Measurements from ENCODE around the gene DDC. TPM values are rescaled to one million over a fixed set of nuclear protein-coding genes. Genes with fewer than 3 reads are reported as not detected.
A peak's percentile ranks its signal among the peaks of the same experiment; 100 is the strongest.

Gene DDC
- total and polyA plus RNA-seq, 4 experiments from 2014 or later = not detected

DNA sequence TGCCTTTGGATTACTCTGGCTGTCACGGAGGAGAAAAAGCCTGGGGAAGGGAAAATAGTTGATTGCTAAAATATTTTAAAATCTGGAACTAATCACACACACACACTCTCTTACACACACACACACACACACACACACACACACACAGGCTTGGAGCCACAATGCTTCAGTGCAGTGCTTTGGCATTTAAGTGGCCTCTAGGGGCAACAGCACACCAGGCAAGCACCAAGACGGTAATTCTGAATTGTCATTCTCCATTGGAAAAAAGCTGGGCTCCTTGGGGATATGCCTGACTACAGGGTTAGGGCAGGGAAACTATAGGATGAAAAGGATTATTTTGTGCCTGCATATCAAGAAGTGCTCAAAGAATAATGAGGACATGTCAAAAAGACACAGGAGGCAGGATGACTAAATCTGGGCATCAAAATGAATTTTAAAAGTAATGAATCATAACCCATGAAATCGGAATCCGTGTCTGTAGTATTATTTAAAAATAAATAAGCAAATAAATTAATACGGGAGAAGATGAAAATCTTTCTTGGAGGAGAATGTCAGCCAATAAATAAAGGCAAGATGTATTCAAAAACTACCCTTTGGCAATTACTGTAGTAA lies 30.4 kb upstream of the DDC start:
- H3K27me3 Mint-ChIP-seq = peaks cover 0 to under 1% of the 10 kb centered on the region in 2 donors
- H3K4me3 Mint-ChIP-seq = peak overlapping the region in 1 of 8 donors; percentile 32
- H3K27ac ChIP-seq (ENCODE audit: low read depth, low read length) = no peak overlapping the region
- peaks cover 2 to 20% of the 10 kb centered on the region in 2 donors for H3K36me3 Mint-ChIP-seq
- H3K27me3 ChIP-seq (ENCODE audit: insufficient read depth, low read length) = no peaks in the 10 kb centered on the region
- H3K9me3 Mint-ChIP-seq = no peaks in the 10 kb centered on the region
- H3K4me1 Mint-ChIP-seq = peaks cover 13 to 18% (median 17%) of the 10 kb centered on the region in 4 donors
- peak overlapping the region in 4 of 7 donors; percentile 54 to 85 (median 70) for H3K27ac Mint-ChIP-seq
- no peak overlapping the region for H3K4me3 ChIP-seq (ENCODE audit: low read length in 2 of 2)
- H3K9me3 ChIP-seq (ENCODE audit: control insufficient read depth in 1 of 2, low read length in 2 of 2) = no peaks in the 10 kb centered on the region
- ChIA-PET CTCF (ENCODE audit: partially characterized antibody) (interaction anchor here (0.9 to 6.6 kb wide), 7 partner anchors 14 to 84 kb away, joined by 3 to 94 read pairs (median 13); no protein-coding TSS in a partner anchor), POLR2A (ENCODE audit: partially characterized antibody) (interaction anchor here (0.6 to 1.3 kb wide), 2 partner anchors 12 to 35 kb away, joined by 3 to 4 read pairs; no protein-coding TSS in a partner anchor)
- peaks cover 18% of the 10 kb centered on the region for H3K4me1 ChIP-seq (ENCODE audit: insufficient read depth, low read length)
- peak in 4 of 5 donors; percentile 15 to 38 (median 28) for DNase-seq
- H3K36me3 ChIP-seq (ENCODE audit: insufficient read depth, low read length) = no peaks in the 10 kb centered on the region
- intact Hi-C loops (cut with micrococcal nuclease) = loop anchor here (1.0 kb wide), 1 partner anchor 38 kb away; no protein-coding TSS in a partner anchor

DNA sequence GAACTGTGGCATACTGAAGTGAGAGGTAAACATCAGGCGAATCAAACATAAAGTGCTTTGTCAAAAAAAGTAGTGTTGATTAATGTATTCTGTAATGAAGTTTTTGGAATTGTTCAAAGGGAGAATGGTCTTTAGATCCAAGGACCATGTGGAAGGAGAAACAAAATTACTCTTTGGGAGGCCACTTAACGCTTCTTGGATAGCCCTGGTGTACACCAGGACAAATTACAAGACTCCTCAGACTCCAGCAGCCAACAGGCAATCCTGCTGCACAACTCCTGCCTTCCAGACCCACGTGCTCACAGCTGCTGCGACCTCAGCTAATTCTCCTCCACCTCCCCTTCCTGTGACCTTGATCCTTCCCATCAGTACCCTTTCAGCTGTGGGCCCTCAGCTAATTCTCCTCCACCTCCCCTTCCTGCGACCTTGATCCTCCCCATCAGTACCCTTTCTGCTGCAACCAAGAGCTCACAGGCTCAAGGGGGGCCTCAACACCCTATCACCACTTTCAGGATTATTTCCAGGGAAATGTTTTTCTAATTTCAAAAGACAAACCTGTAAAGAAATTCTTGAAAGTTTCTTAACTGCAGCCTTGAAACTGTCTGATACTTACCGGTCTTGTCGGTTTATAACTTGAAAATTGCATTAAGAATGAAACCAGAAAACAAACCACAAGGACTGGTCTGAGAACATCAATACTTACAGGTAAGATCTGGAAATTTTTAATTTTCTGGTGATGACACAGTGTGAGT lies 29.7 kb upstream of the DDC start:
- Mint-ChIP-seq H3K27ac (peak overlapping the region in 3 of 7 donors; percentile 22 to 54 (median 52)), H3K36me3 (peaks cover 2 to 20% of the 10 kb centered on the region in 2 donors), H3K9me3 (no peaks in the 10 kb centered on the region), H3K4me3 (peak overlapping the region in 3 of 8 donors; percentile 15 to 53 (median 40)), H3K4me1 (peaks cover 13 to 18% (median 17%) of the 10 kb centered on the region in 4 donors), H3K27me3 (peaks cover 0 to 5% of the 10 kb centered on the region in 2 donors)
- intact Hi-C loops (cut with micrococcal nuclease) = loop anchor here (1.0 kb wide), 1 partner anchor 38 kb away; no protein-coding TSS in a partner anchor
- H3K4me1 ChIP-seq (ENCODE audit: insufficient read depth, low read length) = peaks cover 18% of the 10 kb centered on the region
- H3K4me3 ChIP-seq (ENCODE audit: low read length in 2 of 2) = no peak overlapping the region
- H3K36me3 ChIP-seq (ENCODE audit: insufficient read depth, low read length) = no peaks in the 10 kb centered on the region
- POLR2A ChIA-PET (ENCODE audit: partially characterized antibody) = no interaction called here
- no peak overlapping the region for H3K27ac ChIP-seq (ENCODE audit: low read depth, low read length)
- H3K27me3 ChIP-seq (ENCODE audit: insufficient read depth, low read length) = no peaks in the 10 kb centered on the region
- no peak for DNase-seq
- CTCF ChIA-PET (ENCODE audit: partially characterized antibody) = interaction anchor here (0.9 to 6.6 kb wide), 8 partner anchors 15 to 127 kb away, joined by 4 to 94 read pairs (median 12); no protein-coding TSS in a partner anchor
- H3K9me3 ChIP-seq (ENCODE audit: control insufficient read depth in 1 of 2, low read length in 2 of 2) = no peaks in the 10 kb centered on the region

DNA sequence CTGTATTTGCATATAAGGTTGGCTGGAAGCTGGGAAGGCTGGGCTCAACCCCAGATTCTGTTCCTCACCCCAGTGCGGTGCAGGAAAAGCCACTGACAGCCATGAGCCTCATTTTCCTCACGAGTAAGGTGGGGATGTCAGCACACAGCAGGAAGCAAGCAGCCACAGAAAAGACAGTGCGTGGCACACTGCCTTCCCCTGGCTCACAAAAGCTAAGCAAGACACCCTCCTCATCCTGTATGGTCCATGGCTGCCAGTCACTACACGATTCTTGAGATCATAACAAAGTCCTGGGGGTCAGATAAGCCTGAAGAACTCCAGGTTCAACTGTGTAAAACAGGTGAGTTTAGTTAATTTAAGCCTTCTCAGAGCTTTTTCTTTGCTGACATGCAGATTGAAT lies 28.9 kb upstream of the DDC start:
- H3K4me1 ChIP-seq (ENCODE audit: insufficient read depth, low read length) = peaks cover 18% of the 10 kb centered on the region
- H3K9me3 ChIP-seq (ENCODE audit: control insufficient read depth in 1 of 2, low read length in 2 of 2) = no peaks in the 10 kb centered on the region
- no peak for DNase-seq
- no peak overlapping the region for H3K4me3 ChIP-seq (ENCODE audit: low read length in 2 of 2)
- H3K9me3 Mint-ChIP-seq = no peaks in the 10 kb centered on the region
- peaks cover 13 to 18% (median 17%) of the 10 kb centered on the region in 4 donors for H3K4me1 Mint-ChIP-seq
- H3K36me3 Mint-ChIP-seq = peaks cover under 1 to 20% of the 10 kb centered on the region in 2 donors
- H3K27ac ChIP-seq (ENCODE audit: low read depth, low read length) = no peak overlapping the region
- intact Hi-C loops (cut with micrococcal nuclease) = no loop called here
- H3K27me3 ChIP-seq (ENCODE audit: insufficient read depth, low read length) = no peaks in the 10 kb centered on the region
- H3K4me3 Mint-ChIP-seq = no peak overlapping the region
- no peak overlapping the region for H3K27ac Mint-ChIP-seq
- H3K27me3 Mint-ChIP-seq = peaks cover 0 to 5% of the 10 kb centered on the region in 2 donors
- ChIA-PET POLR2A (ENCODE audit: partially characterized antibody) (no interaction called here), CTCF (ENCODE audit: partially characterized antibody) (interaction anchor here (1.1 to 6.6 kb wide), 8 partner anchors 14 to 126 kb away, joined by 3 to 94 read pairs (median 10); no protein-coding TSS in a partner anchor)
- no peaks in the 10 kb centered on the region for H3K36me3 ChIP-seq (ENCODE audit: insufficient read depth, low read length)

DNA sequence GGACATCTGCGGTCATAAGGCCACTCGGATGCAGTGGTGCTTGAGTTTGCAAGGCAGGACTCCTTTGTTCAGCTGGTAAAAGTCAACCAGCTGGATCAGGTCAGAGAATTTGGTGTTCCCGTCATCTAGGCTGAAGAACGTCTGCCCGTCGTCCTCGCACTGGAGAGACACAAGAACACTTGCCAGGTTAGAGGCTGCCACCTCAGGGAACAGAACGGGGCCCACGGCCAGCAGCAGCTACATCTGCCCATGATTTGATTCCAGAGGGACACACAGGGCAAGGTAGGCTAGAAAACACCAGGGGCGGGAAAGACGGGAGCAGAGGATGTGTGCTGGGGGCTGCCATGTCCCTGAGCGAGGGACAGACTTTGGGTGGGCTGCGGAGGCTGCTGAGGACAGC lies 27.7 kb upstream of the DDC start:
- Histone ChIP-seq H3K36me3 (ENCODE audit: insufficient read depth, low read length) (no peaks in the 10 kb centered on the region), H3K4me3 (ENCODE audit: low read length in 2 of 2) (no peak overlapping the region), H3K4me1 (ENCODE audit: insufficient read depth, low read length) (peaks cover 18% of the 10 kb centered on the region), H3K27ac (ENCODE audit: low read depth, low read length) (no peak overlapping the region), H3K27me3 (ENCODE audit: insufficient read depth, low read length) (no peaks in the 10 kb centered on the region), H3K9me3 (ENCODE audit: control insufficient read depth in 1 of 2, low read length in 2 of 2) (no peaks in the 10 kb centered on the region)
- H3K27ac Mint-ChIP-seq = no peak overlapping the region
- no peak for DNase-seq
- ChIA-PET CTCF (ENCODE audit: partially characterized antibody) (interaction anchor here (1.1 to 6.6 kb wide), 6 partner anchors 15 to 125 kb away, joined by 3 to 94 read pairs (median 15); no protein-coding TSS in a partner anchor), POLR2A (ENCODE audit: partially characterized antibody) (interaction anchor here (1.0 kb wide), 1 partner anchor 39 kb away, joined by 3 read pairs; no protein-coding TSS in a partner anchor)
- H3K9me3 Mint-ChIP-seq = no peaks in the 10 kb centered on the region
- H3K4me3 Mint-ChIP-seq = no peak overlapping the region
- H3K4me1 Mint-ChIP-seq = peaks cover 13 to 18% (median 17%) of the 10 kb centered on the region in 4 donors
- peaks cover 0 to 13% of the 10 kb centered on the region in 2 donors for H3K36me3 Mint-ChIP-seq
- H3K27me3 Mint-ChIP-seq = peaks cover 0 to 5% of the 10 kb centered on the region in 2 donors
- intact Hi-C loops (cut with micrococcal nuclease) = no loop called here

DNA sequence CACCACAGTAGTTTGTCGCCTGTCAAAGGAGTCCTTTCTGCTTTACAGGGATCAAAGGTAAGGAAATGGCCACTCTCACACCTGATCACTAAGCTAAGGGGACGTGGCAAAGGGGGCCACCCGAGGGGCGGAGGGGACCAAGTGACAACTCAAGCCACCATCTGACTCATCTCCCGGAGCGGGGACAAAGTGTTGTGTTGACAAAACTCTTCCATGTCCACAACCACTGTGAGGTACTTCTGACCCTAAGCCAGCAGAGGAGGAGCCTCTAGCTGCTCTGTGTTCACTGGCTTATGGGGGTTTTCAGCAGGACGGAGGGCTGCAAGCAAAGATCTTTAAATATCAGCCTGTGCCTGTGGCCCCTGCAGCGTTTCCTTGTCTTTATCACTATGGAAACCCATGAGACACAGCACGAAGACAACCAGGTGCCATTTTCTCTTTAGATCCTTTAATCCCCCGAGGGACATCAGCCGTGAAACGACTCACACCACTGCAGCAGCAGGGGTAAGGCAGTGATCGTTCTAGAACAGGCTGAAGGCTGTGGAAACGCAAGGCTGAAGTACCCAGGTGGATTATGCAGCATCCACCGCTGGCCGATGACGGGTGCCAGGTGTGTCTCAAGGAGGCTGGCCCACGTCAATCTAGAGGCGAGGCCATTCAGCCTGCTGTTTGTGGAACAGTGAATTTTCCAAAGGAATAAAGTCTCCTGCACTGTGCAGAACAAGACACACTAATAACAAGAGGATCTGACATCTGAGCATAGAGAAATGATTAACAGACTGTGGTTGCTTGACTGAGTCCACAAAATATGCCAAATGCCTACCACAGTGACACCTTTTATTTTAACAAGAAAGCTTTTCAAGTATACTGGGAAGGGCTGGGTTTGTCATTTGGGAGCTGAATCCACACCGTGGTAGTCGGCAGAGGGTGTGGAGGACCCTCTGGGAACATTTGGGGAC lies 26.6 kb upstream of the DDC start:
- ChIA-PET CTCF (ENCODE audit: partially characterized antibody) (interaction anchor here (2.9 kb wide), 1 partner anchor 42 kb away, joined by 11 read pairs; no protein-coding TSS in a partner anchor), POLR2A (ENCODE audit: partially characterized antibody) (no interaction called here)
- Histone ChIP-seq H3K36me3 (ENCODE audit: insufficient read depth, low read length) (no peaks in the 10 kb centered on the region), H3K27ac (ENCODE audit: low read depth, low read length) (no peak overlapping the region), H3K4me3 (ENCODE audit: low read length in 2 of 2) (no peak overlapping the region), H3K4me1 (ENCODE audit: insufficient read depth, low read length) (peaks cover 18% of the 10 kb centered on the region), H3K27me3 (ENCODE audit: insufficient read depth, low read length) (no peaks in the 10 kb centered on the region), H3K9me3 (ENCODE audit: control insufficient read depth in 1 of 2, low read length in 2 of 2) (no peaks in the 10 kb centered on the region)
- DNase-seq = no peak
- Mint-ChIP-seq H3K36me3 (peaks cover 0 to 11% of the 10 kb centered on the region in 2 donors), H3K9me3 (no peaks in the 10 kb centered on the region), H3K4me3 (no peak overlapping the region), H3K4me1 (peaks cover 13 to 18% (median 17%) of the 10 kb centered on the region in 4 donors), H3K27ac (no peak overlapping the region), H3K27me3 (peaks cover 0 to 5% of the 10 kb centered on the region in 2 donors)
- intact Hi-C loops (cut with micrococcal nuclease) = no loop called here

DNA sequence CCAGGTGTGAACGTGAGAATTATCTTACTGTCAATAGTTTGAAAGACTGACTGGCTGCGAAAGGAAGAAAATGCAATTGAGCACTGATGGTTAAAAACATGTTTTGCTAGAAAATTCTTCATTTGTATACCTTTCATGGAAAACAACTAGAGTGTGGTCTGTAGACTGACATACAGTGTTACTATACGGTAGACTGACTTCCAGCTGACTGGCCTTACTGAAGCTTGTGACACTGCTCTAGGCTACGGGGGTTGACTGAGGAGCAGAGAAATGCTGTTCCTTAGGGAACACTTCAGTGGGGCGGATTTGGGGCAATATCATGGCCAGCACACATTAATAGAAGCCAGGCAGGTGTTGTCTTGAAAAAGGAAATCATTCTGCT lies 25.9 kb upstream of the DDC start:
- no peaks in the 10 kb centered on the region for H3K27me3 ChIP-seq (ENCODE audit: insufficient read depth, low read length)
- CTCF ChIA-PET (ENCODE audit: partially characterized antibody) = interaction anchor here (2.9 kb wide), 1 partner anchor 43 kb away, joined by 11 read pairs; no protein-coding TSS in a partner anchor
- no peak overlapping the region for H3K4me3 Mint-ChIP-seq

More for the DNA sequence above, 25.9 kb upstream of the DDC start:
- no peak for DNase-seq
- H3K9me3 Mint-ChIP-seq = no peaks in the 10 kb centered on the region
- POLR2A ChIA-PET (ENCODE audit: partially characterized antibody) = no interaction called here
- Histone ChIP-seq H3K9me3 (ENCODE audit: control insufficient read depth in 1 of 2, low read length in 2 of 2) (no peaks in the 10 kb centered on the region), H3K36me3 (ENCODE audit: insufficient read depth, low read length) (no peaks in the 10 kb centered on the region), H3K4me1 (ENCODE audit: insufficient read depth, low read length) (peaks cover 18% of the 10 kb centered on the region), H3K4me3 (ENCODE audit: low read length in 2 of 2) (no peak overlapping the region), H3K27ac (ENCODE audit: low read depth, low read length) (no peak overlapping the region)
- peaks cover 0 to 5% of the 10 kb centered on the region in 2 donors for H3K27me3 Mint-ChIP-seq
- H3K4me1 Mint-ChIP-seq = peaks cover 13 to 18% (median 17%) of the 10 kb centered on the region in 4 donors
- no peak overlapping the region for H3K27ac Mint-ChIP-seq
- intact Hi-C loops (cut with micrococcal nuclease) = no loop called here
- H3K36me3 Mint-ChIP-seq = peaks cover 1 to 11% of the 10 kb centered on the region in 2 donors

Data from CD4-positive, alpha-beta memory T cell (primary cell).